Activated CD8-positive, alpha-beta memory T cell treated with anti-CD3 and anti-CD28 coated beads for 1 hour (primary cell): ENCODE data around the gene PLK5.
"Not testable (repeated sequence)": the region's sequence is repeated elsewhere in the genome, so short reads cannot be mapped to it uniquely, and the experiment has no call there.

Experiments
- DNase-seq, 2 donors: peaks; one replicate each; pipeline ENCODE4 v3.0.0-alpha.2; 2020; ENCODE audit warnings: low read depth in 1 of 2; ENCODE audit errors: extremely low read depth in 1 of 2

The PLK5 gene

DNA sequence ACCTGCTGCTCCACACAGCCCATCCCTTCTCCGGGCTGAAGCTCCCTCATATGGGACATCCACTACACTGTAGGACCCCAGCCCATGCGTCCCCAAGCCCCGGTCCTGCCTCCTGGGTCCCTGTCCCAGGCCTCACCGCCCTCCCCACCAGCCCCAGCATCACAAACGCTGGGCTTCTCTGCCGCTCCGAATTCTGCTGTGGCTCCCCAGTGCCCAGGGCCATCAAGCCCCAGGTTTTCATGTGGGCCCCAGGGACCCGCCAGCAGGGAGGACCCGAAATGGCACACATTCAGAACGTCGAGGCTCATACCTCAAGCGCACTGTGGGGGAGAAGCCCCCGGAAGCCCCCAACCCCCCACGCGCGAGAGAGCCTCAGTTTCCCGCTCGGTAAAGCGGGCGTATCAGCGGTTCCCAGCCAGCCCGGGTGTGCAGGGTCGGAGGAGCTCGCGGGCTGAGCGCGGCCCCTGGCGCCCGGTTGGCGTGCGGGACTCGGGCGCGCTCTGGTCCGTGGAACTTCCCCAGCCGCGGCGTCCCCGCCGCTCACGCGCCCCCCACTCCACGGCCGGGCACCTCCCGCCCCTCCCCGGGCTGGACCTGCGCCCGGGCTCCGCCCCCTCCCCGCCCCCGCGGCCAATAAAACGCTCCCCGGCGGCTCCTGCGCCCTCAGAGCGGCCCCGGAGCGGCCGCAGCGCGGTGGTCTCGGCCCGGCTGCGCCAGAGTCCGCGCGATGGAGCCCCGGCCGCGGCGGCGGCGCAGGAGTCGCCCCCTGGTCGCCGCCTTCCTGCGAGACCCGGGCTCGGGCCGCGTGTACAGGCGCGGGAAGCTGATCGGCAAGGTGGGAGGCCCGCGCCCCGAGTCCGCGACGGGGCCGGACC, at the start of gene PLK5:
TSS of gene PLK5 (plus strand) at position 666 of the 875 bp plus-strand sequence. CDS start 2,920 bp downstream, outside the sequence.
- no peak for DNase-seq

DNA sequence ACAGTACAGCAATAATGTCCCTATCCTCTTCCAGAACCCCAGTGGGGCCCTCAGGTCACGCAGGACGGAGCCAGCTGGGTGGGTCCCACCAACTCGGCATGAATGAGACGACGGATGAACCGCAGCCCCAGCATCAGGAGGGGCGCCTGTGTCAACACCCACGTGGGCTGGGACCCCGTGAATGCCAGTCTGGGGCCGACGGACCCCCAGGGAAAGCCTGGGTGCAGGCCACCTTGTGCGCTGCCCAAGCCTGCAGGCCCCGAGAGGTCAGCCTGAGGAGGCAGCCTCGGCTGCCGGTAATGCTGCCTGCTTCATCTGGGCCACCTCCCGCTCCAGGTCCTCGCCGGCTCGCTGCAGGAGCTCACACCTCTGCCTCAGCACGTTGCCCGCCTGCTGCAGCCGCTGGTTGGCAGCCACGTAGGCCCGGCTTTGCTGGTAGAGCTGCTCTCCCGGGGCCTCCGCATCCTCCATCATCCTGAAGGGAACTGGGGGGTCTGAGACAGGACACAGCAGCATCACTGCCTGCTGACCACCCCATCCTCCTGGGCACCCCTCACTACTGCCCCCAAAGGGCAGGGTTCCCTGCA, 49.0 kb upstream of the PLK5 start:
- DNase-seq = no peak

- no peak for DNase-seq
Observed at GRCh38 chr19:1475751-1476437, 48.0 kb upstream of the PLK5 start.

DNA sequence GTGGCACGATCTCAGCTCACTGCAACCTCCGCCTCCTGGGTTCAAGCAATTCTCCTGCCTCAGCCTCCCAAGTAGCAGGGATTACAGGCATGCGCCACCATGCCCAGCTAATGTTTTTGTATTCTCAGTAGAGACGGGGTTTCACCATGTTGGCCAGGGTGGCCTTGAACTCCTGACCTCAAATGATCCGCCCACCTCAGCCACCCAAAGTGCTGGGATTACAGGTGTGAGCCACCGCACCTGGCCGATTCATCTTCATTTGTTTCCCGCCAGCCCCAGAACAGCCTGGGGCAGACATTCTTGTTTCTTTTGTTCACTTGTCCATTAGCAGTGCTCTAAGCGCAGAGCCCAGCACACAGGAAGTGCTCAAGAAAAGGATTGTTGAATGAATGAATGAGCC, 46.8 kb upstream of the PLK5 start:
- not testable (repeated sequence) for DNase-seq

- peak; percentile 75 to 89 for DNase-seq
Observed at GRCh38 chr19:1478934-1479707, 44.8 kb upstream of the PLK5 start, which contains the start of gene C19orf25. Gene C19orf25 (minus strand): TSS chr19:1479215. CDS start chr19:1478903, 312 bp downstream.

GRCh38 chr19:1481224-1481892, 42.5 kb upstream of the PLK5 start:
- no peak for DNase-seq

DNA sequence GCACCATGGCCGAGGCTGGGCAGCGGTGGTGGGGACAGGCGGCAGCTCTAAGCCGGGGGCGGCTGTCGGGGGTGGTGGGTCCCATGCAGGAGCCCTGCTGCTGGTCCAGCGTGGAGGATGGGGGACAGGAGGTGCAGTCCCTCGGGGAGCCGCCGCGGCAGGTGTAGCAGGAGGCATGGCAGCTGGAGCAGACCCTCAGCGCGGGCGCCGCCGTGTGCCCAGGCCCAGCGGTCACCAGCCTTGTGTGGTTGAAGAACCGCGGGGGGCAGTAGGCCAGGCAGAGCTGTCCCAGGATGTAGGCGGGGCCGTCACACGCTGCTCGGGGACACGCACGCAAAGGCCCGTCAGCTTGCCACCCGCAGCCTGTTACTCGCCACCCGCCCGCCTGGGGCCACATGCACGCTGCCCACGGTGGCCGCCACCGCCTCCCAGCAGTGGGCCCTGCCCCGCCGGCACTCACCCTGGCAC, 42.0 kb upstream of the PLK5 start:
- no peak for DNase-seq

DNA sequence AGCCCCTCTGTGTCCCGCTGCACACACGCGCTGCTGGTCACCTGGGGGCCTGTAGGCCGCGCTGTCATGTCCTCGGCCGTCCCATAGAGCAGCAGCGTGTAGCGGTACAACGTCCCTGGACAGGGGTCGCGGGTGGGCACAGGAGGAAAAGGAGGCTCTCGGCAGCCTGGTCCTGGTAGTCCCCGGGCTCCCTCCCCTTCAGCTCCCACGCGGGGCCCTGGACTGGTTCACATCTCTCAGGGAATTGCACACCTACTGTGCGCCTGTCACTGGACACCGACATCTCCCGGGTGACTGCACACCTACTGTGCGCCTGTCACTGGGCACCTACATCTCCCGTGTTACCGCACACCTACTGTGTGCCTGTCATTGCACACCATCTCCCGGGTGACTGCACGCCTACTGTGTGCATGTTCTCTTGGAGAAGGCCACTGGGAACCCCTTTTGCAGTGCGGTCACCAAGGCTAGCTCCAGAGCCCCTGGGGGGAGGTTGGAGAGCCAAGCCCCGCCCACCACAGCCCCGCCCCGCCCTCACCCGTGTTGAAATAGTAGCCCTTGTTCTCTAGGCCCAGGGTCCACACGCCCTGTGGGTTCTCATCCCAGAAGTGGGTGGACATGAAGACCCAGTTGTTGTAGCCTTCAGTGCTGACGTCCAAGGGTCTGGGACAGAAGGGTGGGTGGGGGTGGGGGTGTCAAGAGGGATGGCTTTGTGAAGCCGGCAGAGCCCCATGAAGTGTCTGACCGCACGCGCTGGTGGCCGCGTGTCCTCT, 41.3 kb upstream of the PLK5 start:
- DNase-seq = no peak

DNA sequence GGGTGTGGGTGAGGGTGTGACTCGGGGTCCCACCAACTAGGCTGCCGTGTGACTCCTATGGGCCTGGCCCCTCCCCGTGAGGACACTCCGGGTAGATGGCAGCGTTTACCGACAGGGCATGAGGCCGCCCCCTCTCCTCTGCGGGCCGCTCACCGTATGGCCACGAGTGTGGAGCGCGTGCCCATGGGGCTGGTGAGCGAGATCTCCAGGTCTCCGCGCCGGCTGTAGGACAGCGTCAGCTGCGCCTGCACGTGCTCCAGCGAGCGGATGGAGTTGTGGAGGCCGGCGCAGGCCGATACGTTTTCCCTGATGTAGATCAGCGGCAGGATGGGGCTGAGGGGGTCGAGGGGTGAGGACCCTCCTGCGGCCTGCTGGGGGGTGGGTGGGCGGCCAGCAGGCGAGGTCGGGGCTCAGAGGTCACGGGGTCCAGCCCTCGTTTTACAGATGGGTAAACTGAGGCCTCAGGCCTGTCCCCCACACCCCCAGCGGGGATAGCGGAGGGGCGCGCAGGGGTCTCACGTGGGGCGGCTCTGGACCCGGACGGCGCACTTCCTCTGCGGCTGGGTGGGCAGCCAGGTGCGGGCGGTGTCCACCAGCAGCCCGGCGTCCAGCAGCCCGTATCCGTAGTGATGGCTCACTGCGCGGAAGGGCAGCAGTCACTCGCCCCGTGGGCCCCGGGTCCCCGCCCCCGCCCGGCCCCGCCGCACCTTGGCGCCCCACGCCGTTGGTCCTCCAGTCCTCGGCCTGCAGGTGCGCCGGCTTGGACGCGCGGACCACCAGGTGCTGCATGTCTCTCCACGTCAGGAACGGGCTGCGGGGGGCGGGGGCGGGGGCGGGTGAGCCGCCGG, 40.5 kb upstream of the PLK5 start:
- no peak for DNase-seq

DNA sequence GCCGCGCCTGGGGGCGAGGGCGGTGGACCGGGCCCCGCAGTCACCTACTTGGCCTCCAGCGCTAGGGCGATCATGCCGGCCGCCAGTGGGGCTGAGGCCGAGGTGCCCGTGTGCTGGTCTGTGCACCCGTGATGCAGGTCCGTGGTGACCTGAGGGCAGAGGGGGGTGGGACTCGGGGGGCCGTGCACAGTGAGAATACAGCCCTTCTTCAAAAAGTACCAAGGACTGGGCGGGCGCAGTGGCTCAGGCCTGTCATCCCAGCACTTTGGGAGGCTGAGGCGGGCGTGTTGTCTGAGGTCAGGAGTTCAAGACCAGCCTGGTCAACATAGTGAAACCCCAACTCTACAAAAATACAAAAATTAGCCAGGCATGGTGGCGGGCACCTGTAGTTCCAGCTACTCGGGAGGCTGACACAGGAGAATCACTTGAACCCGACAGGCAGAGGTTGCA, 39.9 kb upstream of the PLK5 start:
- DNase-seq = no peak

GRCh38 chr19:1486720-1487575, 36.9 kb upstream of the PLK5 start:
- DNase-seq = no peak

DNA sequence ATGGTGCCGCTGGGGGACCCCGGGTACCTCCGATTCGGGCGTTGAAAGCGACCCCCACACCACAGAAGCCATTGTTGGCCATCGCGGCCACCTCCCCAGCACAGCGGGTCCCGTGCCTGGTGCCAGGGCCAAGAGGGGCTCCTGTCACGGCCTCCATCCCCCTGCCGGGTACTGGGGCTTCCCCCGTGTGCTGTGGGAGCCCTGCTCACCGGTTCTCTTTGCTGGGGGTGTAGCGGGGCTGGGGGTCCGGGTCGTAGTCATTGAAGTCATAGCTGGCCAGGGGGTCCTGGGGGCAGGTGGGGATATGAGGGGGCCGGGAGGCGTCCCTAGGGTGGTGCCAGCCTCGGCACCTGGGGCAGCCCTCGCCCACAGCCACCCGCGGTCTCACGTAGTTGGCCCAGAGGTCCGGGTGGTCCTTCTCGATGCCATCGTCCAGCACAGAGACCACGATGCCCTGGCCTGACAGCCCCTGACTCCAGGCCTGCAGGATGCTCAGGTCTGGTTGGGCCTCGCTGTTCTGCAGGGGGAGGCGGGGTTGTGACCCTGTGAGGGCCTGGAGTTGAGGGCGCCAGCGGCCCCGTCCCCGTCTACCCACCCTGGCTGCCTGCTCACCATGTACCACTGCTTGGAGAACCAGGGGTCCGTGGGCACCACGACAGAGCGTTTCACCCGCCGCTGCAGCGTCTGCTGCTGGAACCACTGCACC, 36.1 kb upstream of the PLK5 start:
- no peak for DNase-seq

- DNase-seq = no peak
Observed at GRCh38 chr19:1488282-1488601, 35.6 kb upstream of the PLK5 start.

GRCh38 chr19:1489463-1490310, 34.2 kb upstream of the PLK5 start:
- DNase-seq = no peak

DNA sequence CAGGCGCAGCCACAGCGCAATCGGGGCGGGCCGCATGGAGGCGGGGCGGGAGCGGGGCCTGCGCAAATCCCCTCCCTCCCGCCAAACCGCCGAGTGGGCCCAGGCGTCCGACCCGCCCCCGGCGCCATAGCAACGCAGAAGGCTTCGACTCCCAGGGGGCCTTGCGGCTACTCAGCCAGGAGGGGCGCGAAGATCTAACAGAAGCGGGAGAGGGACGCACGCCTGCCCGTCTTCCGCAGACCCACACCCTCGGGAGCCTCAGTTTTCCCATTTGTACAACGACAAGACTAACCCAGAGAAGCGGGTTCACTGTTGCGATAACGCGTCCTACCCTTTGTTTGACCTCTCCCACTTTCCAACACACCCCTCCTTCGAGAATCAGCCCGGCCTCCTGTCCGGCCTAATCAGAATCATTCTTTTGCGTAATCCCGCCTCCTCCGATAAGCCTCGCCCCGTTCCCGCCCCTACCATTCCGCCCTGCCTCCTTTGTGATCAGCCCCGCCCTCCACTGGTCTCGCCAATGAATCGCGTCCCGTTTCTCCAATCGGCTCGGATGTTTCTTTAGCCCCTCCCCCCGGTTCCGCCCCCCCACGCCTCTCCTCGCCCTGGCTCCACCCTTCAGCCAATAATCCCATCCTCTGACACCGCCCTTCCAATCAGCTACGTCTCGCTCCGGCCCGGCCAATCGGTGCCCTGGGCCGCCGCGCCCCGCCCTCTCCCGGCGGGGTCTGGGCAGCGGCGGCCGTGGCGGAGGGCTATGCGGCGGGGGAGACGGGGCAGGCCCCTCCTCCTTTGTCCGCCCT, 33.4 kb upstream of the PLK5 start, which contains the start of gene PCSK4:
TSS of gene PCSK4 (minus strand) at position 40 of the 803 bp plus-strand sequence. CDS start at position 36, 4 bp downstream.
- peak; percentile 95 to 96 for DNase-seq
